Endometrium (tissue), 2 donors: Measurements from ENCODE around the gene BEST1.

Experiments
- FAIRE-seq: peaks from 2 replicates; lab custom pipeline; 2012; peaks lifted over from hg19 to GRCh38; lab: Jason Lieb, UNC
- donor health status: control.
- donor health status: control.

BEST1 gene

DNA sequence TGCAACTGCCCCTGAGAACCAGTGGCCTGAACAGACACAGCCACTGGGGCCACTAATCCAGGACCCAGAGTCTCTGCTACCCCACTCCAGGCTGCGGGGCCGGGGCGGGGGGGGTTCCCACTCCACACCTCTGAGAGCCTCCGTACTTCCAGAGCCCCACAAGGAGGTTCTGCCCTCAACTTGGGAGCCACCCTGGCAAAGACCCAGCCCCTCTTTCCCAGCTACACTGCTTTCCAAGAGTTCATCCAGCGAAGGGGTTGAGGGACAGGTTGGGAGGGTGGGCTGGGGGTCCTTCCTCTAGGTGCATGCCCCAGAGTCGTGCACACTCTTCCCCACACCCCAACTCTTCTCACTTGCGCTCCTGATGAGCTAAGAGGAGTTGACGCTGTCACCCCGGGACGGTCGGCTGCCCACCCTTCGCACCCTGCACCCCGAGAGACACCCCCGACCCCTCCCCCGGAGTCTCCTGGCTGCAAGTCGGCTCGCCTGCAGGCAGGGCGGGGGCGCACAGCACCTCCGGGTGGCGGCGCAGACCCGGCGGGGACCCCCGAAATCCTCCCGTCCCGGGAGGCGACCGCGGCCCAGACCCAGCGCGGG lies 33.3 kb upstream of the BEST1 start:
- FAIRE-seq: no peak

DNA sequence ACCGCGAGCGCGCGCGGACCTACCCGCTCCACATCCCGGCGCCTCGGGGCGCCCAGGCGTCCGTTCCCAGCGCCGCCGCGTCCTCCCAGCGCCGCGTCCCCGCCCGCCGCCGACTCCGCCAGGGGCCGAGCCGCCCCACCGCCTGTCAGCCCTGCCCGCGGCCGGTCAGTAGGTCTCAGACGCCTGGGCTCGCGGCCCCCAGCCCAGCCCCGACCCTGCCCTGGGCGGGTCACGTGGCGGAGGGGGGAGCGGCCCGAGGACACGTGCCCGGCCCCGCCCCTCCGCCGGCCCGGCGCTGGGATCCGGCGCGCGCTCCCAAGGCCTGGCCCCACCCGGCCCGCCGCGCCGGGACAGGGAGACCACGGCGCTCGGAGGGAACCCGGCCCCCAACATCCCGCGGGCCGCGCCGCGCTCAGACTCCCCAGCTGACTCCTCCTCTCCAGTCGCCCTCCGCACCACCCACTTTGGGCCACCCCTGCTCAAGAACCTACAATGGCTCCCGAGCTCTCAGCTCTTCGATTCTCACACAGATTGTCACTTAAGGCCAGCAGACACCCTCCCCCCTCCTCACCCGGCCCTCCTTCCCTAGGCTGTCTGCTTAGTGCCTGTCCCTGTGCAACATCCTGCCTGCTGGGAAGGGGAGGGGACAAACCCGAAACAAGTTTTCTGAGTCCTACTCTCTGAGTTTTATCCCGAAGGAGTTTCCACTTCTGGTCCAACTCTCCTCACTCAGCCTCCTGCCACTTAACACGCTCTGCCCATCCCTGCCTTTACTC lies 32.6 kb upstream of the BEST1 start, which contains the start of gene RAB3IL1:
RAB3IL1 (minus strand) TSS at position 233 of the 776 bp plus-strand sequence; CDS start at position 34, 199 bp downstream.
- FAIRE-seq: no peak

DNA sequence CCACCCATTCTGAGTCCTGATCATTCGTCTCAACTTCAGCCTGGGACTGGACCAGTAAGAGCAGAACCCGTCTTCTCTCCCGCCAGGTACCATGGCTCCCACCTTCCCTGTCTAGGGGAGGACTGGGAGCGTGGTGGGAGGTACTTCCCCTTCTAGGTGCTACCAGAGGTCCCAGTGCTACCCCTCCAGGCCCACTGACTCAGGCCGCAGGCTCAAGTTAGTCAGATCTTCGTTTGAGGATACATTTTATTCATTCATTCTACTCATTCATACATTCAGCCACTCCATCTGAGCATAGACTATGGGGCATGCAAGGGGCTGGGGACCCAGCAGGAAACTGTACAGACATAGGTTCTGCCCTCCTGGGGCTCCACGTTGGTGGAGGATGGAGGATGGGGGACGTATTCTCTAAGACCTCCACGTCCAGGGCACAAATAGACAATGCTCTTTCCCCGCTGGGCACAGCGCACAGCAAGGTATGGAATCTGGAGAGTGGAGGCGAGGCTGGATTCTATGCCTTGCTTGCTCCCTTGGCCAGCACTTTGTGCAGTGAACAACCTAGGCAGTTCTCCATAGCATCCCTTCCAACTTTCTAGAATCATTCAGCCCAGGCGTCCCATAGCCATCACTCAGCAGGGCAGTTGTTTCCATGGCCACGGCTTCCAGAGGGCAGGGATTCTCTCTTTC lies 31.8 kb upstream of the BEST1 start:
- no peak for FAIRE-seq

DNA sequence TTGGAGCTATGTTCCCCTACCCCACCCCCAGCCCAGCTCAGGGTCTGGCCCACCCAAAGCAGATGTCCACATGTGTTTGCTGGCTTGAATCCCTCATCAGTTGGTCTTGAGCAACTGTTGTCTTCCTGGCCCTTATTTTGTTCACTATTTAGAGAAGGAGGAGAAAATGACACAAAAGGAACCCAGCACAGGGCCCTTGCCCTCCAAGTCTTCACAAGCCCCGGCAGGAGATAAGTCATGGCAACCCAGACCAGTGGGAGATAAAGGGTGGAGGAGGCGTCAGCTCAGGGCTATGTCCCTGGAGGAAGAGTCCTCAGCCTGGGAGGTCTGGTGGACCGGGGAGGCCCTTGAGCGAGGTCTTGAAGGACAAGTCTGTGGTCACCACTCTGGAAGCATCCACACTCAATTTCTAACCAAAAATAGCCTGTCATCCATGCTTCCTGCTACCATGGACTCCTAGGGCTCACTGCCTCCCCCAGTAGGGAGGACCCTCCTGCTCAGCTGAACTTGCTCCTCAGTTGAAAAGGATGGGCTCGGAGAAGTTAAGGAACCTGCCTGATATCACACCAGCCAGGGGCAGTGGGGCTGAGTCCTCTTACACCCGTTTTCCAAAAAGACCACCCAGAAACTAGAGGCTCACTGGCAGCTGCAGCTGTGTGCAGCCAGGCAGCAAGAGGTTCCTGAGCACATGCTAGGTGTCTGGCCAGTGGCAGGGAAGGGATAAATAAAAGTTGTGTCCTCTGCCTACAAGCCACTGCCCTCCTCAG lies 31.0 kb upstream of the BEST1 start:
- FAIRE-seq: no peak

DNA sequence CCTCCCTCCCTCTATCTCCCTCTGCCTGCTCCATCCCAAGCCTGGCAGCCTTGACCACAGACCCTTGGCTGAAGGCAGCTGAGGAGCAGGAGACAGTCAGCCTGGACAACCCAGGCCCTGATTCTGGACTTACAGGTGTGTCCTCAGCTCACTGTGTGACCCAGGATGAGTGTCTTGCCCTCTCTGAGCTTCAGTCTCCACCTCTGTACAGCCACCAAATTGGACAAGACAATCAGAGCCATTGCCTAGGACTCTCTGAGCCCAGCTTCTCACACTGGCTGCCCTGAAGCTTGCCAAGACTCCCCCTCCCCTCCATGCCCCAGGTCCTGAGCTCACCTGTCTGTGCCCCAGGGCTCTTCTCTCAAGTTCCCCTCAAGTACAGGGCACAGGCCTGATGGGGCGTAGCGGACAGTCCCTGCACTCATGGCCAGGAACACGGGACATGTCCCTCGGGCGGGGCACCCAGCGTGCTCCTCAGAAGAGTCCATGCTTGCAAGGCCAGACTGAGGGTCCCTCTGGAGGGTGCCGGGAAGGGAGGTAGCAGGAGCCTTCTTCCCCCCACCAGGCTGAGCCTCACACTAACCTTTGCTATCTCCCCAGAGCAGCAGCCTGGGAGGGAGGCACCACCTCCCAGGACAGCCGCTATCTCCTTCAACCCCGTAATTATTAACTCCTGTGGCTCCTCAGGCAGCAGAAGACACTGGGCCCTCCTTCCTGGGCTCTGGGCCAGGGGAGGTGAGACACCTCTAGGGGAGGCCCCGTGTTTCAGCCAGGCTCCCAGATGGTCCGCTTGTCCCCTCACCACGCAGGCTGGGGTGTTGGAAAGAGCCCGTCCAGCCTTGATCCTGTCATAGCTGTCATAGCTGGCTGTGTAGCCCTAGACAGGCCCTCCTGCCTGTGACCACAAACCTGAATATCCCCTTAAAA lies 30.2 kb upstream of the BEST1 start:
- no peak for FAIRE-seq

DNA sequence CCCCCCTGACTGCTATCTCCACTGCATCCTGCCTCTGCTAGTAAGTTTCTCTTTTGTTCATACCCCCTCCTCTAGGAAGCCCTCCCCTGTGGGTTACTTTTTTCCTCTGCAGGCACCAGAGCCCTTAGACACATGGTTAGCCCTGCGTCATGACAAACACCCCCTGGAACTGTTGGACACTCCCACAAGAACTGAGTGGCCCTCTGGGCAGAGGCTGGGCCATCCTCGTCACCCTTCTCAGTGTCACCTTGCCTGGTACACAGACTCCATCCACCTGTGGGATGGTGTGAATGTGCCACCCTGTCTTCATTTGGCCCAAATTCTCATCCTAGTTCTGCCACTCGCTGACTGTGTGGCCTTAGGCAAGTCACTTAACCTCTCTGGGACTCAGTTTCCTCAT lies 28.7 kb upstream of the BEST1 start:
- no peak for FAIRE-seq

DNA sequence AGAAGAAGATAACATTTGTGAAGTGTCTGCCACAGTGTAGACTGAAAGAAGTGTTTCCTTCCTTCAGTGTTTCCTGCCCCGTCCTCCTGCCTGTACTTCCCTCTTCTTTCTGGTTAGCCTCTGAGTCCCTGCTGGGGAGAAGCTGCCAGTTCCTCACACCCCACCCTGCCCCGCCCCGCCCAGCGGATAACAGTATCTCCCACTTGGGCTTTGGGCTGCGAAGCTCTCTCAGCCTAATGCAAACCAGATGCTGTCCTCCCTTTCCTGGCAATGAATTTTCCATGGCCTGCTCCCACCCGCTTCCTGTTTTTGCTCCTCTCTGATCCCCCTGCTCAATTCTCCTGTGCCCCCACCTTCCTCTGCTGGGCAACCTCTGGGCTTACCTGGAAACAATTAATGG lies 27.6 kb upstream of the BEST1 start:
- FAIRE-seq: no peak

DNA sequence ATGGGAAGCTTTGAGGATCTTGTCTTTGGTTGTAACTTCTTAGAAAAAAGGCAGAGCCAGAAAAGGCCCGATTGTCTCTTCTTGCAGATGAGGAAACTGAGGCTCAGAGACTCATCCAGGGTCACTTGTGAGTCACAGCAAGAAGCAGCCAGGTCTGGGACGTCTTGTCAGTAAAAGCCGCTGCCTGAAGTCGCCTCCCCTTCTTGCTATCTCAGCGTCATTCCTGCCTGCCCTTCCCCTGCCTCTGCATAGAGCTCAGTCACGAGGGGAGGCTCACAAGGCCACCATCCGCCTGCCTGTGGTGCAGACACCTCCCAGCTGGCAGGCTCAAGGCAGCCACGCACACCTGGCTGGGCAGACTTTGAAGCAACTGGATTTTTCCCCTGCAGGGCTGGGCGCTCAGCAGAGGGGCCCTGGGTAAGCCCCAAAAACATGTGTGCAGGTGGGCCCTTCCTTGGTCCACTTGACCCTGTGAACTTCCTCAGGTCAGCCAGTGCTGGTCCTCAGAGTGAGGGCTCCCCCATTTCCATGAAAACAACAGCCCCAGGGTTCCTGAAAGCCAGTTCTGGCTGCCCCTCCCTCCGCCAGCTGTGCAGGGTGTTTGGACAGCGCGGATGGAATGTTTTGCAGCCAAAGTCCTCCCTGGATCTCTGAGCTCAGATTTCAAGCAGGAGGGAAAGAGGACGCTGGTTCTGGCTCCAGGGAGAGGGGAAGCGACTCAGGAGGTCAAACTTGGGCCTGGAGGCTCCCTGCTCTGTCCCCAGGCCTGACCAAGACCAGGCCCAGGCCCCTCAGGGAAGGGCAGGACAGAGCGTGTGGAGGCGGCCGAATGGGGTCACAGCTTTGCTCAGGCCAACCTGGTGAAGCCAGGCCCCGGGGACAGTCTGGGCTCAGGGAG lies 26.7 kb upstream of the BEST1 start:
- peak; percentile 85 for FAIRE-seq

DNA sequence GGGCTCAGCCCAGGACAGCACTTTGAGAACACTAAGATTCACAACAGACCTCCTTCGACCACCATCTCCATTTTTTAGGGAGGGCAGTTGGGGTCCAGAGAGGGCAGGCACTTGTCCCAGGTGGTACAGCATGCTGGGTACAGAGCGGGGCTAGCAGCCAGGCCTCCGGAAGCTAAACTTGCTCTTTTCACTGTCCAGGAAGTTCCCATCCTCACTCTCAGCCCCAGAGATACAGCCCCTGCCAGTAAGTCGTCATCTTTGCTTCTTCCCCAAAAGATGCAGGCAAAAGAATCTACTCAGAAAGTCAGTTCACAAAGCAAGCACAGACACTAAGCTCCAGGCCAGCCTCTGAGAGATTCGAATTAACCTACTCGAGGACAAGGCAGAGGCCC lies 26.1 kb upstream of the BEST1 start:
- no peak for FAIRE-seq

DNA sequence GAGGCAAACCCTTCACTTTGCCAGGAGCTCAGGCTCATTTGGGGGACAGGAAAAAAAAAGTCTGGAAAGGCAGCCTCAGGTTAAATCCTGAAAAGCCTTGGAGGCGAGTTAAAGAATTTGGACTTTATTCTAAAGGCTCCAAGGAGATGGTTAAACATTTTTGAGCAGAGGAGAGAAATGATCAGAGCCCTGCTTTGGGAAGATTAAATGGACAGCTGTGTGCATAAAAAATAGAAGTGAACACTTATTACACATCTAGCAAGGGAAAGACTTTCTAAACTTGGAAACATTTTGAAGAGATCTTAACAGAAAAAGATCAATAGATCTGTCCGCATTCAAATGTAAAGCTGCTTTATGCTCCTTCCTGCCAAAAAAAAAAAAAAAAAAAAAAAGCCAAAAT lies 24.4 kb upstream of the BEST1 start:
- no peak for FAIRE-seq

DNA sequence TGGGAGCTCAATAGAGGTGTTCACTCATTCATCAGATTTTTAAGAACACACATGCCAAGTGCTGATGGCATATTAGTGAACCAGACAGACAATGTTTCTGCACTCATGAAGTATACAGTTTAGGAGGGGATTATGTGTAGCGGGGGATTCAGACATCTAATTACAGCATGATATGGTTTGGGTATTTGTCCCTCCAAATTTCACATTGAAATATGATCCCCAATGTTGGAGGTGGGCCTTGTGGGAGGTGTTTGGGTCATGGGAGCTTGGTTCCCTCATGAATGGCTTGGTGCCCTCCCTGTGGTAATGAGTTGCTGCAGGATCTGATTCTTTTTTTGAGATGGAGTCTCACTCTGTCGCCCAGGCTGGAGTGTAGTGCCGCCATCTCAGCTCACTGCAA lies 23.9 kb upstream of the BEST1 start:
- FAIRE-seq: no peak

DNA sequence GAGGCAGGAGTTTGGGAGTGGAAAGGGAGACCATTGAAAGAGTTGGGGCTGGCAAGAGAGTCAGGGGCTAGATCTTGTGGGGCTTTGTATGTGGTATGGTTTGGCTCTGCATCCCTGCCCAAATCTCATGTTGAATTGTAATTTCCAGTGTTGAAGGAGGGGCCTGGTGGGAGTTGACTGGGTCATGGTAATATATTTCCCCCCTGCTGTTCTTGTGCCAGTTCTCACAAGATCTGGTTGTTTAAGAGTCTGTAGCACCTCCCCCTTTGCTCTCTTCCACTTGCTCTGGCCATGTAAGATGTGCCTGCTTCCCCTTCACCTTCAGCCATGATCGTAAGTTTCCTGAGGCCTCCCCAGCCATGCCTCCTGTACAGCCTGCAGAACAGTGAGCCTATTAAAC lies 22.6 kb upstream of the BEST1 start:
- FAIRE-seq: no peak

DNA sequence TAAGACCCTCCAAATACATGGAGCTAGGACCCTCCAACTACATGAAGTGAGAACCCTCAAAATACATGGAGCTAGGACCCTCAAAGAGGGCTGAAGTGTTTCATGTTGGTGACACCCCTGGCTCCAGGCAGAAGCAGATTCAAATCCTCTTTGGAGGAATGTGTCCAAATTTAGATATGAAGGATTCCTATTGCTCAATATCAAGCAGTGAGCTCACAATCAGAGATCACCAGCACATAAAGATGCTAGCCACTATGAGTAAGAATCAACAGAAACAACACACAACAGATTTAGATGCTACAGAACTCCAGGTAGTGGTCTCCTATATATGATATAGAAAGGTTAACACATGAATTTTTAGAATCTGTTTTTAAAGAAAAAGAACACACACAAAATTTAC lies 21.5 kb upstream of the BEST1 start:
- FAIRE-seq: no peak

DNA sequence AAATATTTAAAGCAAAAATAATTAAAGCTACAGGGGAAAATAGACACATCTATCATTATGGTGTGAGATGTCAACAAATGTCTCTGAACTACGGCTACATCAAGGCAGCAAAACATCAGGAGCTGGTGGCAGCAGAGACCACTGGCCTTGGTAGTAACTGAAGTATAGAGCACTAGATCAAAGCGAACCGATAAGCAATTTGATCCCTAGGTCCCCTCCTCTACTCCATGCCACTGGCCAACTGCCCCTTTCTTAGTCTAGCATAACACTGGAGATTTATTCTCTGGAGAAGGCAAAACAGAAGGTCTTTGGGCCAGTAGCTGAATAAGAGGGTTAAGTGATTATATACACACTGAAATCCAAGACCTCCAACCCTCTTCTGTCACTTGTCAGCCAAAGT lies 19.2 kb upstream of the BEST1 start:
- FAIRE-seq: no peak

DNA sequence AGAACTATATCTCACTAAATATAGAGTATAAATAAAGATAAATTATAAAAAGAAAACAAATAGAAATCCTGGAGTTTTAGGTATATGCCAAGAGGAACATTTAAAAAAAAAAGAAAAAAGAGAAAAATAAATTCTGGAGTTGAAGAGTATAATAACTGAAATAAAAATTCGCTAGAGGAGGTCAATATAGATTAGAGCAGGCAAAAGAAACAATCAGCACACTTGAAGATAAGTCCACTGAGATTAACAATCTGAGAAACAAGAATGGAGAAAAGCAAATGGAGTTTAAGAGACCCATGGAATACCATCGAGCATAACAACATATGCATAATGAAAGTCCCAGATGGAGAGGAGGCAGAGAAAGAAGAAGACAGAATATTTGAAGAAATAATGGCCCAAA lies 14.3 kb upstream of the BEST1 start:
- no peak for FAIRE-seq

DNA sequence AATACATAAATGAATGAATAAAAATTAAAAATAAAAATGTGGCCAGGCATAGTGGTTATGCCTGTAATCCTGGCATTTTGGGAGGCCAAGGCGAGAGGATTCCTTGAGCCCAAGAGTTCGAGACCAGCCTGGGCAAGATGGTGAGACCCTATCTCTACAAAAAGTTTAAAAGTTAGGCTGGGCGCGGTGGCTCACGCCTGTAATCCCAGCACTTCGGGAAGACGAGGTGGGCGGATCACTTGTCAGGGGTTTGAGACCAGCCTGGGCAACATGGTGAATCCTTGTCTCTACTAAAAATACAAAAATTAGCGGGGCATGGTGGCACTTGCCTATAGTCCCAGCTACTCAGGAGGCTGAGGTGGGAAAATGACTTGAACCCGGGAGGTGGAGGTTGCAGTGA lies 9.7 kb upstream of the BEST1 start:
- FAIRE-seq: no peak

DNA sequence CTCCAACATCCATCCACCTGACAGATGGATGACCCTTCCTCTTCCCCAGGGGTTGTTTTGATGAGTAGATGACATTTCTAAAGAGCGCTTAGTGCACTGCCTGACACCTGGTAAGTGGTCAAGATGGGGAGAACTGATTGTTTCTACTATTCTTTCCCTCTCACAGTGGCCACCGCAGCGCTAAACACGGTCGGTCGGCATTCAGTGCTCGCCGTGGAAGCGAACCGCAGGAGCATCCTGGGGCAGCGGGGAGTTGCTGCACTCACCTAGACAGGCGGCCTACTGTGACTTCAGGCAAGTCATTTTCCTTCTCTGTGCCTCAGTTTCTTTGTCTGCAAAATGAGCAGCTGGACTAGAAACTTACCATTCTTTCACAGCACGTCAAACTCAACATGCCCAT lies 5.0 kb upstream of the BEST1 start:
- FAIRE-seq: no peak

DNA sequence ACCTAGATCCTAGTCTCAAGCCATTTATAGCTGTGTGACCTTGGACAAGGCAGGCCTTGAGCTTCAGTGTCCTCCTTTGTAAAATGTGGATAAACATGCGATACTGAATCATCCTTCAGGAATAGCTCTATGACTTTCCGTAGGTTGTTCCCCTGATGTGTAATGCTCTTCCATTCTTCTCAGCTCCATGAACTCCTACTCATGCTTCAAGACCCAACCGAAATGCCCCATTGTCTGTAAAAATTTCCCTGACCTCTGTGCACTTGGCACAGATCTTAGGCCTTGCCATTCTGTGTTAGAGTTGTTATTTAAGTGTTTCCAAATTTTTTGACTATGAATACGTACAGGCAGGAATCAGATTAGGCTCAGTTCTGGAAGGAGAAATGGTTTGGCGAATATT lies 3.3 kb upstream of the BEST1 start:
- FAIRE-seq: no peak

DNA sequence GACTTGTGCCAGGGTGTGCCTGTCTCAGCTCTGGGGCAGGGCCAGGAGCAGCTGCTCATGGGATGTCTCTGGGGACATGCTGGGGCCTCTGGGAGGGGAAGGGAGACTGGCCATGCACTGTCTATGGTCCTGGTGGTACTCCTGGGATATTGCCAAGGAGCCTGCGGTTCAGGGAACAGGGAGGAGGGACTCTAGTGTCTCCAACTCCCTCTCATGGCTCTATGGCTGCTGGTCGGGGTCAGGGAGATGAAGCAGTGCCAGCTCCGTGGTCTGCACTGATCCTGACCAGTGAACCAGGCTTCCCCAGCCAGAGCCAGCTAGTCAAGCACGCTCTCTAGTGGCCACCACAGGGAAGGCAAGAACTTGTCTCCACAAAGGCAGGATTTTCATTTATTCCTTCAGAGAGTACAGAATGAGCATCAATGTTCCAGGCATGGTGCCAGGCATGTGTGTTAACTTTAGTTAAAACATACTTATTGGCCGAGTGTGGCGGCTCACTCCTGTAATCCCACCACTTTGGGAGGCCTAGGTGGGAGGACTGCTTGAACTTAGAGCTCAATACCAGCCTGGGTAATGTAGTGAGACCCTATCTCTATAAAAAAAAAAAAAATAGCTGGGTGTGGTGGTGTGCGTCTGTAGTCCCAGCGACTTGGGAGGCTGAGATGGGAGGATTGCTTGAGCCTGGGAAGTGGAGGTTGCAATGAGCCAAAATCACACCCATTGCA lies 2.5 kb upstream of the BEST1 start:
- peak; percentile 31 for FAIRE-seq

DNA sequence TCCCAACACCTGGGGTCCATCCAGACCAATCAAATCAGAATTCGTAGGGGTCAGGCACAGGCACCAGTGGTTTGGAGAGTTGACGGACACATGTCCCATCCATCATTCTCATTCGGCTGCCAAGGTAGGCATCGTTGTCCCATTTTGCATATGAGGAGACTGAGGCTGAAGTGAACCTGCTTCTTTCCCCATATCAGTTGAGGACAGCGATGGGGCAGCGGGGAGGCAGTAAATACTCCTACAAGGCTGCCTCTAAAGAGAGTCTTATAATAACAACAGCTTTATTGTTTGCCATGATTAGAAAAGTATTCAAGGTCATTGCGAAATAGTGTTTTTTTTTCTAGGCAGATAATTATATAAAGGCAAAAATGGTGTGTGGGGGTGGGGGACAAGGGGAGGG lies 1.6 kb upstream of the BEST1 start:
- FAIRE-seq: no peak
